HCT116 (cell line): Measurements from ENCODE around the gene NHERF2. TPM values are rescaled to one million over a fixed set of nuclear protein-coding genes. Genes with fewer than 3 reads are reported as not detected.

Source experiments
- ATAC-seq: fragments of 200-7000 bp; cut with Tn5 transposase; 2 replicates; pipeline ENCODE4 v1.9.1; 2020; ENCODE audit warnings: mild to moderate bottlenecking, moderate library complexity
- BruUV-seq: library from RNA; stranded (reverse); fragments of 400-500 nt; replicated peaks from 2 replicates; lab custom pipeline; 2021; lab: Mats Ljungman, UMichigan
- CTCF ChIA-PET: fragments of 300-600 bp; sonication (Branson Sonifier 250); formaldehyde crosslinking; loops from one replicate; lab custom pipeline; 2021; ENCODE audit warnings: antibody characterized with exemption; lab: Charles Lee
- POLR2A ChIA-PET: fragments of 300-600, 350-600 bp; sonication (Branson Sonifier 250); formaldehyde crosslinking; loops from one replicate; lab custom pipeline; 2021; ENCODE audit warnings: antibody characterized with exemption; lab: Charles Lee
- RAD21 ChIA-PET, 2 experiments: fragments of 300-600 bp; sonication (Branson Sonifier 250); formaldehyde crosslinking; loops; one replicate each; lab custom pipeline; 2023; ENCODE audit warnings: low total read pairs in 2 of 2; ENCODE audit not compliant: uncharacterized antibody in 2 of 2, unreplicated experiment in 2 of 2, low non-redundant PET in 1 of 2; lab: Charles Lee
- DNase-seq: peaks from one replicate; pipeline ENCODE4 v3.0.0-alpha.2; 2010; ENCODE audit warnings: low read depth, low spot score
- H2AFZ ChIP-seq: fragments of 200-600 bp; shearing (Covaris generic), sonication (generic); 2 replicates; pipeline ENCODE4 v1.6.1; 2017; ENCODE audit warnings: low read depth, mixed run types, mixed read lengths, antibody characterized with exemption, low read length; ENCODE audit not compliant: poor library complexity, severe bottlenecking
- H3K27ac ChIP-seq: 2 replicates; pipeline ENCODE4 v1.5.1; 2012; ENCODE audit warnings: low read depth, low read length
- H3K27me3 ChIP-seq: fragments of 200-600 bp; sonication (generic); 2 replicates; pipeline ENCODE4 v1.6.1; 2016; ENCODE audit warnings: mixed run types, low read length, mixed read lengths; ENCODE audit not compliant: insufficient read depth
- H3K36me3 ChIP-seq, 2 experiments: fragments of 200-500 bp in 1 of 2; fragments of 200-600 bp in 1 of 2; sonication (Bioruptor generic) in 1 of 2; sonication (generic) in 1 of 2; 2 replicates each; pipeline versions ENCODE4 v1.5.1 to v1.6.1; 2014 to 2016; ENCODE audit warnings: low read length in 2 of 2, inconsistent platforms in 1 of 2, mixed read lengths in 1 of 2, mixed run types in 1 of 2; ENCODE audit not compliant: insufficient read depth in 2 of 2, control insufficient read depth in 1 of 2
- H3K4me1 ChIP-seq, 2 experiments: fragments of 200-600 bp in 1 of 2; sonication (generic) in 1 of 2; 2 replicates each; pipeline versions ENCODE4 v1.5.1 to v1.6.1; 2012 to 2017; ENCODE audit warnings: low read length in 2 of 2, inconsistent platforms in 1 of 2, mild to moderate bottlenecking in 1 of 2, mixed read lengths in 1 of 2, mixed run types in 1 of 2, moderate library complexity in 1 of 2; ENCODE audit not compliant: insufficient read depth in 2 of 2, control insufficient read depth in 1 of 2
- H3K4me2 ChIP-seq: fragments of 200-600 bp; sonication (generic); 2 replicates; pipeline ENCODE4 v1.6.1; 2017; ENCODE audit warnings: mixed run types, low read length, mixed read lengths
- H3K4me3 ChIP-seq, 2 experiments: fragments of 200-600 bp in 1 of 2; sonication (generic) in 1 of 2; replicated peaks in 1 of 2; 2 replicates each; pipeline ENCODE4 v1.5.1; 2011 to 2016; ENCODE audit warnings: low read length in 2 of 2, control low read depth in 1 of 2, low read depth in 1 of 2, mild to moderate bottlenecking in 1 of 2, mixed read lengths in 1 of 2, mixed run types in 1 of 2
- H3K79me2 ChIP-seq: fragments of 200-600 bp; sonication (generic); 2 replicates; pipeline ENCODE4 v1.6.1; 2017; ENCODE audit warnings: mild to moderate bottlenecking, mixed run types, low read length, moderate library complexity, mixed read lengths; ENCODE audit not compliant: insufficient read depth
- H3K9ac ChIP-seq: fragments of 200-600 bp; sonication (generic); 2 replicates; pipeline ENCODE4 v1.6.1; 2016; ENCODE audit warnings: low read length, mixed read lengths
- H3K9me2 ChIP-seq: fragments of 200-600 bp; sonication (generic), shearing (Covaris generic); 2 replicates; pipeline ENCODE4 v1.6.1; 2017; ENCODE audit warnings: mixed run types, mild to moderate bottlenecking, moderate library complexity; ENCODE audit not compliant: insufficient read depth
- H3K9me3 ChIP-seq, 2 experiments: fragments of 200-500 bp in 1 of 2; fragments of 200-600 bp in 1 of 2; sonication (Bioruptor generic) in 1 of 2; sonication (generic) in 1 of 2; 2 replicates each; pipeline ENCODE4 v1.6.1; 2014 to 2017; ENCODE audit warnings: low read length in 2 of 2, mixed read lengths in 2 of 2, inconsistent platforms in 1 of 2, low read depth in 1 of 2, mild to moderate bottlenecking in 1 of 2, mixed run types in 1 of 2, moderate library complexity in 1 of 2; ENCODE audit not compliant: control insufficient read depth in 1 of 2, insufficient read depth in 1 of 2
- H4K20me1 ChIP-seq: fragments of 200-600 bp; sonication (generic), shearing (Covaris generic); 2 replicates; pipeline ENCODE4 v1.6.1; 2017; ENCODE audit warnings: mixed run types, mild to moderate bottlenecking, moderate library complexity; ENCODE audit not compliant: insufficient read depth
- ELF1 ChIP-seq: IDR thresholded peaks from 2 replicates; pipeline ENCODE4 v1.6.1; 2012; ENCODE audit warnings: low read depth, borderline replicate concordance
- FOSL1 ChIP-seq: IDR thresholded peaks from 2 replicates; pipeline ENCODE4 v1.6.1; 2012; ENCODE audit warnings: low read depth
- POLR2A ChIP-seq: IDR thresholded peaks from 2 replicates; pipeline ENCODE4 v1.7.0; 2011; ENCODE audit warnings: borderline replicate concordance; ENCODE audit not compliant: insufficient read depth, insufficient read length; ENCODE audit errors: extremely low read depth
- POLR2AphosphoS5 ChIP-seq: IDR thresholded peaks from 2 replicates; pipeline ENCODE4 v1.6.1; 2011; ENCODE audit warnings: mild to moderate bottlenecking, low read depth, low read length, moderate library complexity
- SIN3A ChIP-seq: IDR thresholded peaks from 2 replicates; pipeline ENCODE4 v1.6.1; 2012; ENCODE audit warnings: low read depth
- YY1 ChIP-seq: IDR thresholded peaks from 2 replicates; pipeline ENCODE4 v1.6.1; 2011; ENCODE audit warnings: low read length, low read depth, moderate library complexity, mild to moderate bottlenecking; ENCODE audit not compliant: insufficient replicate concordance; ENCODE audit errors: extremely low read depth
- ZFX ChIP-seq: fragments of 450-650 bp; IDR thresholded peaks from 2 replicates; pipeline ENCODE4 v1.6.1; 2017
- intact Hi-C: fragments of 100-400 bp; cut with micrococcal nuclease; formaldehyde crosslinking; loops from 2 replicates; pipeline ENCODE4 v1.10.0; 2022
- total RNA-seq: library from RNA; stranded (reverse); gene quantifications from one replicate; pipeline ENCODE4 v1.2.1, GENCODE V29; 2021; ENCODE audit not compliant: unreplicated experiment
- TF ChIP-seq, protein P1 (sequence below): IDR thresholded peaks from 2 replicates; pipeline ENCODE4 v1.6.1; 2012
- TF ChIP-seq, protein P2 (sequence below): IDR thresholded peaks from 2 replicates; pipeline ENCODE4 v1.6.1; 2012
- TF ChIP-seq, protein P3 (sequence below): IDR thresholded peaks from 2 replicates; pipeline ENCODE4 v1.6.1; 2012; ENCODE audit warnings: low read depth
- TF ChIP-seq, protein P4 (sequence below), 3 experiments: fragments of 200-600 bp in 1 of 3; sonication (generic) in 1 of 3; IDR thresholded peaks in 2 of 3; conservative IDR thresholded peaks in 1 of 3; 2 replicates each; pipeline ENCODE4 v1.5.1; 2012 to 2017; ENCODE audit warnings: low read depth in 2 of 3, low read length in 2 of 3, antibody characterized with exemption in 1 of 3, borderline replicate concordance in 1 of 3, control low read depth in 1 of 3, mild to moderate bottlenecking in 1 of 3, mixed read lengths in 1 of 3, mixed run types in 1 of 3, moderate library complexity in 1 of 3; ENCODE audit not compliant: insufficient read depth in 1 of 3

Gene NHERF2
- total RNA-seq, 1 experiment from 2014 or later = 58.4 TPM

DNA sequence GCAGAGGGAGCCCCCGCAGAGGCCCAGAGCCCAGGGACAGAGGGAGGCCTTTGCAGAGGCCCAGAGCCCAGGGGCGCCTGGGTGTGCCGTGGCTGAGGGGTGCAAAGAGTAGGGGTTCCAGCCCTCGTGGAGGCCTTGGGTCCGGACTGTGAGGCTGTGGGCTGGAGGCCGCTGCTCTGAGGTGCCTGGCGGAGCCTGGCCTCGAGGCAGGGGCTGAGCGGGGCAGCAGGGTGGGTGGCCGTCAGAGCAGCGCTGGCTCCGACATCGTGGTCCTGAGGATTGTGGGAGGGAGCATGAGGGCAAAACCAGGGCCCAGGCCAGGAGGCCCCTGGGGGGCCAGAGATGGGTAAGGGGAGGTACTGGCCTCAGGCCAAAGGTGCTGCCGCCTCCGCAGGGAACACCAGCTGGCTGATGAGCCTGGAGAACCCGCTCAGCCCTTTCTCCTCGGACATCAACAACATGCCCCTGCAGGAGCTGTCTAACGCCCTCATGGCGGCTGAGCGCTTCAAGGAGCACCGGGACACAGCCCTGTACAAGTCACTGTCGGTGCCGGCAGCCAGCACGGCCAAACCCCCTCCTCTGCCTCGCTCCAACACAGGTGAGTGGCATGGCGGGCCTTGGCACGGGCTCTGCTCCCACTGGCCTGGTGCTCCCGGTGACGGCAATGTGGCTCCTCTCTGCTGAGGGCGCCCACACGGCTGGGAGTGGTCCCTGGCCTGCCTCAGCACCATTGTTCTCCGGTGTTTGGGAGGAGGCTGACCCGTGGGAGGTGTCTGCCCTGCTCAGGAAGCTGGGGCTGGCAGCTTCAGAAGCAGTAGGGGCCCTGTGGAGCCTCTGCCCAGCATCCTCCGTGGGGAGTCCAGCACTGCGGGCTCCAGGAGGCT is 54.7 kb downstream of the NHERF2 start:
- RAD21 ChIA-PET = no interaction called here
- no peak overlapping the region for H3K9ac ChIP-seq
- no peak overlapping the region for H3K4me2 ChIP-seq
- POLR2A ChIA-PET = no interaction called here
- no peaks in the 10 kb centered on the region for H3K9me2 ChIP-seq
- intact Hi-C loops = no loop called here
- ATAC-seq (no peak), DNase-seq (no peak)
- H3K79me2 ChIP-seq = no peaks in the 10 kb centered on the region
- no peaks in the 10 kb centered on the region for H3K27me3 ChIP-seq
- no TSS peak for BruUV-seq
- no peak overlapping the region for H3K27ac ChIP-seq
- no peaks in the 10 kb centered on the region for H3K4me1 ChIP-seq
- 0 out of 4 replicates have a peak, but pooled peaks cover 0 to 2% of the 10 kb centered on the region in 2 experiments for H3K36me3 ChIP-seq
- no peaks in the 10 kb centered on the region for H4K20me1 ChIP-seq
- TF ChIP-seq, protein P1, sequence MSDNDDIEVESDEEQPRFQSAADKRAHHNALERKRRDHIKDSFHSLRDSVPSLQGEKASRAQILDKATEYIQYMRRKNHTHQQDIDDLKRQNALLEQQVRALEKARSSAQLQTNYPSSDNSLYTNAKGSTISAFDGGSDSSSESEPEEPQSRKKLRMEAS = no peak
- TF ChIP-seq ZFX = no peak
- CTCF ChIA-PET = interaction anchor here (0.5 kb wide), 1 partner anchor 61 kb away, joined by 3 read pairs; no protein-coding TSS in a partner anchor
- H2AFZ ChIP-seq = no peak overlapping the region
- H3K4me3 ChIP-seq = no peak overlapping the region
- no peaks in the 10 kb centered on the region for H3K9me3 ChIP-seq

DNA sequence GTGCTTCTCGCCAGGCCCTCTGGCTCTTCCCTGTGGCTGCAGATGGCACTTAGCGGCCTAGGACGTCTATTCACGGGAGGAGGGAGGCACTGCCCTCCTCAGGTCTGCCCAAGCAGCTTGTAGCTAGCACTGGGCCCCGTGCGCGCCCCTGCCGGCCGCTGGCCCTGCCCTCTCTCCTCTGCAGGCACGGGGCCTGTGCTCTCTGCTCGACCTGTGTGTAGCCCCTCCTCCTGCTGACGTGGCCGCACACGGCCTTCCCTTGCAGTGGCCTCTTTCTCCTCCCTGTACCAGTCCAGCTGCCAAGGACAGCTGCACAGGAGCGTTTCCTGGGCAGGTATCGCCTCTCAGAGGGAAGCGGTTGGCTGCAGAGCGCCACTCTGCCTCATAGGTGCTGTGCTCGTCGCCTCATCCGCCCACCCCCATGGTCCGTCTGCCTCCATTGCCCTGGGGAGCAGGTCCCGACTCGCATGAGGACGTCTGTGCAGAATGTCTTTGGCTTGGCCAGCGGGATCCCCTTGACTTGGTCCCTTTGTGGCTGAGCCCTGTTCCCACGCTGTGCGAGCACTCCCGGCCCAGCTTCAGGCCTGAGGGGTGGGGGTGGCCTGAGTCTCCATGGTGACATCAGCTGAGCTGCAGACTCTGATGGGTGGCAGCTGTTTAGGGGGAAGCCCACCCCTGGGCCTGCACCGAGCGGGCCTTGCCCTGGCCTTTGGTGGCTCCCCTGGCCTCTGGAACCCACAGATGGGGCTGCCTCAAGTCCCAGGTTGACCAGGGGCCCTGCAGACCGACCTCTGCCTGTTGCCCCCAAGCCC is 55.7 kb downstream of the NHERF2 start:
- Histone ChIP-seq H3K9ac (no peak overlapping the region), H3K27ac (no peak overlapping the region), H2AFZ (no peak overlapping the region), H4K20me1 (no peaks in the 10 kb centered on the region), H3K9me2 (no peaks in the 10 kb centered on the region), H3K9me3 (no peaks in the 10 kb centered on the region), H3K4me2 (no peak overlapping the region), H3K27me3 (no peaks in the 10 kb centered on the region), H3K4me1 (no peaks in the 10 kb centered on the region), H3K4me3 (no peak overlapping the region), H3K36me3 (0 out of 4 replicates have a peak, but pooled peaks cover 0 to 3% of the 10 kb centered on the region in 2 experiments), H3K79me2 (no peaks in the 10 kb centered on the region)
- ChIA-PET POLR2A (interaction anchor here (1.1 kb wide), 1 partner anchor 73 kb away, joined by 4 read pairs; the partner anchor contains the start of gene TRAF7), CTCF (no interaction called here), RAD21 (no interaction called here)
- ATAC-seq = no peak
- BruUV-seq = no TSS peak
- intact Hi-C loops = no loop called here
- no peak for DNase-seq
- TF ChIP-seq POLR2AphosphoS5 = no peak
- no peak for TF ChIP-seq SIN3A
- TF ChIP-seq, protein P2, sequence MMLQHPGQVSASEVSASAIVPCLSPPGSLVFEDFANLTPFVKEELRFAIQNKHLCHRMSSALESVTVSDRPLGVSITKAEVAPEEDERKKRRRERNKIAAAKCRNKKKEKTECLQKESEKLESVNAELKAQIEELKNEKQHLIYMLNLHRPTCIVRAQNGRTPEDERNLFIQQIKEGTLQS = no peak
- TF ChIP-seq, protein P3, sequence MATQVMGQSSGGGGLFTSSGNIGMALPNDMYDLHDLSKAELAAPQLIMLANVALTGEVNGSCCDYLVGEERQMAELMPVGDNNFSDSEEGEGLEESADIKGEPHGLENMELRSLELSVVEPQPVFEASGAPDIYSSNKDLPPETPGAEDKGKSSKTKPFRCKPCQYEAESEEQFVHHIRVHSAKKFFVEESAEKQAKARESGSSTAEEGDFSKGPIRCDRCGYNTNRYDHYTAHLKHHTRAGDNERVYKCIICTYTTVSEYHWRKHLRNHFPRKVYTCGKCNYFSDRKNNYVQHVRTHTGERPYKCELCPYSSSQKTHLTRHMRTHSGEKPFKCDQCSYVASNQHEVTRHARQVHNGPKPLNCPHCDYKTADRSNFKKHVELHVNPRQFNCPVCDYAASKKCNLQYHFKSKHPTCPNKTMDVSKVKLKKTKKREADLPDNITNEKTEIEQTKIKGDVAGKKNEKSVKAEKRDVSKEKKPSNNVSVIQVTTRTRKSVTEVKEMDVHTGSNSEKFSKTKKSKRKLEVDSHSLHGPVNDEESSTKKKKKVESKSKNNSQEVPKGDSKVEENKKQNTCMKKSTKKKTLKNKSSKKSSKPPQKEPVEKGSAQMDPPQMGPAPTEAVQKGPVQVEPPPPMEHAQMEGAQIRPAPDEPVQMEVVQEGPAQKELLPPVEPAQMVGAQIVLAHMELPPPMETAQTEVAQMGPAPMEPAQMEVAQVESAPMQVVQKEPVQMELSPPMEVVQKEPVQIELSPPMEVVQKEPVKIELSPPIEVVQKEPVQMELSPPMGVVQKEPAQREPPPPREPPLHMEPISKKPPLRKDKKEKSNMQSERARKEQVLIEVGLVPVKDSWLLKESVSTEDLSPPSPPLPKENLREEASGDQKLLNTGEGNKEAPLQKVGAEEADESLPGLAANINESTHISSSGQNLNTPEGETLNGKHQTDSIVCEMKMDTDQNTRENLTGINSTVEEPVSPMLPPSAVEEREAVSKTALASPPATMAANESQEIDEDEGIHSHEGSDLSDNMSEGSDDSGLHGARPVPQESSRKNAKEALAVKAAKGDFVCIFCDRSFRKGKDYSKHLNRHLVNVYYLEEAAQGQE = no peak
- no peak for TF ChIP-seq FOSL1
- no peak for TF ChIP-seq YY1
- no peak for TF ChIP-seq POLR2A
- TF ChIP-seq, protein P4, sequence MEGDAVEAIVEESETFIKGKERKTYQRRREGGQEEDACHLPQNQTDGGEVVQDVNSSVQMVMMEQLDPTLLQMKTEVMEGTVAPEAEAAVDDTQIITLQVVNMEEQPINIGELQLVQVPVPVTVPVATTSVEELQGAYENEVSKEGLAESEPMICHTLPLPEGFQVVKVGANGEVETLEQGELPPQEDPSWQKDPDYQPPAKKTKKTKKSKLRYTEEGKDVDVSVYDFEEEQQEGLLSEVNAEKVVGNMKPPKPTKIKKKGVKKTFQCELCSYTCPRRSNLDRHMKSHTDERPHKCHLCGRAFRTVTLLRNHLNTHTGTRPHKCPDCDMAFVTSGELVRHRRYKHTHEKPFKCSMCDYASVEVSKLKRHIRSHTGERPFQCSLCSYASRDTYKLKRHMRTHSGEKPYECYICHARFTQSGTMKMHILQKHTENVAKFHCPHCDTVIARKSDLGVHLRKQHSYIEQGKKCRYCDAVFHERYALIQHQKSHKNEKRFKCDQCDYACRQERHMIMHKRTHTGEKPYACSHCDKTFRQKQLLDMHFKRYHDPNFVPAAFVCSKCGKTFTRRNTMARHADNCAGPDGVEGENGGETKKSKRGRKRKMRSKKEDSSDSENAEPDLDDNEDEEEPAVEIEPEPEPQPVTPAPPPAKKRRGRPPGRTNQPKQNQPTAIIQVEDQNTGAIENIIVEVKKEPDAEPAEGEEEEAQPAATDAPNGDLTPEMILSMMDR (IDR thresholded peaks at IDR 0.05 in 2 of 3, conservative IDR thresholded peaks at IDR 0.05 in 1 of 3; ENCODE audit: borderline replicate concordance in 1 of 3, insufficient read depth in 1 of 3, low read depth in 2 of 3, low read length in 2 of 3) = no peak
- TF ChIP-seq ELF1 = no peak
